WTC11 (cell line): ENCODE data around the gene GRAP2. TPM values are rescaled to one million over a fixed set of nuclear protein-coding genes. Genes with fewer than 3 reads are reported as not detected.

Experiments
- ATAC-seq: fragments of 200-7000 bp; cut with Tn5 transposase; 2 replicates; pipeline ENCODE4 v1.10.0; 2021; ENCODE audit warnings: mild to moderate bottlenecking, moderate library complexity
- CTCF ChIA-PET: fragments of 300-600 bp; sonication (Branson Sonifier 250); formaldehyde crosslinking; loops from one replicate; lab custom pipeline; 2021; ENCODE audit warnings: antibody characterized with exemption; lab: Charles Lee
- POLR2A ChIA-PET: fragments of 350-600 bp; sonication (Branson Sonifier 250); formaldehyde crosslinking; loops from one replicate; lab custom pipeline; 2021; ENCODE audit warnings: antibody characterized with exemption; lab: Charles Lee
- DNase-seq: peaks from one replicate; pipeline ENCODE4 v3.0.0; 2021; ENCODE audit warnings: low spot score
- H3K27ac Mint-ChIP-seq: 2 replicates; pipeline ENCODE4 v1.8.0; 2021; ENCODE audit warnings: mixed read lengths
- H3K27me3 Mint-ChIP-seq: 2 replicates; pipeline ENCODE4 v1.8.0; 2021; ENCODE audit warnings: low read depth, mild to moderate bottlenecking, moderate library complexity, mixed read lengths
- H3K36me3 Mint-ChIP-seq: 2 replicates; pipeline ENCODE4 v1.8.0; 2021; ENCODE audit warnings: mixed read lengths
- H3K4me1 Mint-ChIP-seq: 2 replicates; pipeline ENCODE4 v1.8.0; 2022; ENCODE audit warnings: mixed read lengths
- H3K4me3 Mint-ChIP-seq: 2 replicates; pipeline ENCODE4 v1.8.0; 2021; ENCODE audit warnings: mild to moderate bottlenecking, moderate library complexity, mixed read lengths
- H3K9me3 Mint-ChIP-seq: 2 replicates; pipeline ENCODE4 v1.8.0; 2021; ENCODE audit warnings: mixed read lengths
- ATF1 ChIP-seq: sonication (generic); formaldehyde crosslinking; IDR thresholded peaks from 2 replicates; pipeline ENCODE4 v1.8.1; 2023; ENCODE audit warnings: mild to moderate bottlenecking, moderate library complexity, missing genetic modification reagents
- CREM ChIP-seq: sonication (generic); formaldehyde crosslinking; IDR thresholded peaks from 2 replicates; pipeline ENCODE4 v1.8.1; 2022; ENCODE audit warnings: mild to moderate bottlenecking, missing genetic modification reagents, moderate library complexity
- ESRRA ChIP-seq: sonication (generic); formaldehyde crosslinking; IDR thresholded peaks from 2 replicates; pipeline ENCODE4 v1.8.1; 2022; ENCODE audit warnings: mild to moderate bottlenecking, missing genetic modification reagents, borderline replicate concordance
- ETV6 ChIP-seq: sonication (generic); formaldehyde crosslinking; IDR thresholded peaks from 2 replicates; pipeline ENCODE4 v1.8.1; 2022; ENCODE audit warnings: mild to moderate bottlenecking, missing genetic modification reagents
- GABPB1 ChIP-seq: sonication (generic); formaldehyde crosslinking; IDR thresholded peaks from 2 replicates; pipeline ENCODE4 v1.8.1; 2023; ENCODE audit warnings: mild to moderate bottlenecking, missing genetic modification reagents
- JUN ChIP-seq: sonication (generic); formaldehyde crosslinking; IDR thresholded peaks from 2 replicates; pipeline ENCODE4 v1.8.0; 2023; ENCODE audit warnings: mild to moderate bottlenecking, missing genetic modification reagents
- NR3C1 ChIP-seq: sonication (generic); formaldehyde crosslinking; conservative IDR thresholded peaks from 2 replicates; pipeline ENCODE4 v1.8.1; 2023; ENCODE audit warnings: low read depth, mild to moderate bottlenecking, missing genetic modification reagents
- PREB ChIP-seq: sonication (generic); formaldehyde crosslinking; IDR thresholded peaks from 2 replicates; pipeline ENCODE4 v1.8.1; 2022; ENCODE audit warnings: mild to moderate bottlenecking, missing genetic modification reagents, moderate library complexity, borderline replicate concordance
- TEAD1 ChIP-seq: sonication (generic); formaldehyde crosslinking; IDR thresholded peaks from 2 replicates; pipeline ENCODE4 v1.8.0; 2022; ENCODE audit warnings: mild to moderate bottlenecking, missing genetic modification reagents
- ZBTB21 ChIP-seq: sonication (generic); formaldehyde crosslinking; IDR thresholded peaks from 2 replicates; pipeline ENCODE4 v1.8.1; 2023; ENCODE audit warnings: mild to moderate bottlenecking, missing genetic modification reagents, borderline replicate concordance
- ZNF121 ChIP-seq: sonication (generic); formaldehyde crosslinking; IDR thresholded peaks from 2 replicates; pipeline ENCODE4 v1.8.0; 2023; ENCODE audit warnings: missing genetic modification reagents
- ZNF138 ChIP-seq: sonication (generic); formaldehyde crosslinking; conservative IDR thresholded peaks from 2 replicates; pipeline ENCODE4 v1.8.1; 2022; ENCODE audit warnings: mild to moderate bottlenecking, moderate library complexity, missing genetic modification reagents
- ZNF396 ChIP-seq: fragments of 250-450 bp; sonication (Bioruptor Pico); IDR thresholded peaks from 2 replicates; pipeline ENCODE4 v1.8.0; 2021; ENCODE audit warnings: mild to moderate bottlenecking, moderate library complexity, borderline replicate concordance
- ZNF512 ChIP-seq: sonication (generic); formaldehyde crosslinking; IDR thresholded peaks from 2 replicates; pipeline ENCODE4 v1.8.1; 2022; ENCODE audit warnings: missing genetic modification reagents, borderline replicate concordance
- total RNA-seq: library from RNA; stranded (reverse); gene quantifications from 3 replicates; pipeline ENCODE4 v1.2.3, GENCODE V29; 2021
- TF ChIP-seq, protein P1 (sequence below): fragments of 250-450 bp; sonication (Bioruptor Pico); IDR thresholded peaks from 2 replicates; pipeline ENCODE4 v2.1.2; 2022; ENCODE audit warnings: mild to moderate bottlenecking, moderate library complexity
- TF ChIP-seq, protein P2 (sequence below): sonication (generic); formaldehyde crosslinking; IDR thresholded peaks from 2 replicates; pipeline ENCODE4 v1.8.0; 2022; ENCODE audit warnings: mild to moderate bottlenecking, missing genetic modification reagents
- TF ChIP-seq, protein P3 (sequence below): sonication (generic); formaldehyde crosslinking; IDR thresholded peaks from 2 replicates; pipeline ENCODE4 v1.8.1; 2022; ENCODE audit warnings: low read depth, missing genetic modification reagents, borderline replicate concordance
- TF ChIP-seq, protein P4 (sequence below): fragments of 250-450 bp; sonication (Bioruptor Pico); IDR thresholded peaks from 2 replicates; pipeline ENCODE4 v1.9.0; 2021; ENCODE audit warnings: mild to moderate bottlenecking
- TF ChIP-seq, protein P5 (sequence below): fragments of 250-450 bp; sonication (Bioruptor Pico); conservative IDR thresholded peaks from 2 replicates; pipeline ENCODE4 v1.9.0; 2021; ENCODE audit warnings: mild to moderate bottlenecking

The GRAP2 gene
- total RNA-seq, 1 experiment from 2014 or later = 0.33 TPM

DNA sequence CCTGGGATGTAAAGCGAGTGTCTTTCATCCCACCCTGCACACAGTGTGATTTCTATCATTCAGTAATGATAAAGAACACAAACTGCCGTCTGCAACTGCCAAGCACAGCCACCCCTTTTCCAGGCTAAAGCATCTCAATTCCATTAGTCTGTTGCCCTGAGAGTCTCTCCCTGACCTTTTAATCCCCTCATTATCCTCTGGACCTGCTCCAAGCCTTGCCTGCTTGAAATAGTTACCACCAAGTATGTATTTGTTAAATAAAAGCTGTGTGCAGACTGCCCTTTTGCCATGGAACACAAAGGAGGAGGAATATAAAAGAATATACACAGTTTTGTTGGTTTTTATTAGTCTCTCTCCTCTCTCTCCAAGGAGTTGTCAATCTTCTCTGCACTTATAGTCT is 13.0 kb downstream of the GRAP2 start:
- DNase-seq (no peak), ATAC-seq (no peak)
- TF ChIP-seq CREM (CRISPR knock-in tag) (no peak), PREB (CRISPR knock-in tag) (no peak), ZNF121 (CRISPR knock-in tag) (no peak)
- TF ChIP-seq, protein P1, sequence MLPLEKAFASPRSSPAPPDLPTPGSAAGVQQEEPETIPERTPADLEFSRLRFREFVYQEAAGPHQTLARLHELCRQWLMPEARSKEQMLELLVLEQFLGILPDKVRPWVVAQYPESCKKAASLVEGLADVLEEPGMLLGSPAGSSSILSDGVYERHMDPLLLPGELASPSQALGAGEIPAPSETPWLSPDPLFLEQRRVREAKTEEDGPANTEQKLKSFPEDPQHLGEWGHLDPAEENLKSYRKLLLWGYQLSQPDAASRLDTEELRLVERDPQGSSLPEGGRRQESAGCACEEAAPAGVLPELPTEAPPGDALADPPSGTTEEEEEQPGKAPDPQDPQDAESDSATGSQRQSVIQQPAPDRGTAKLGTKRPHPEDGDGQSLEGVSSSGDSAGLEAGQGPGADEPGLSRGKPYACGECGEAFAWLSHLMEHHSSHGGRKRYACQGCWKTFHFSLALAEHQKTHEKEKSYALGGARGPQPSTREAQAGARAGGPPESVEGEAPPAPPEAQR (CRISPR knock-in tag) = no peak
- TF ChIP-seq, protein P2, sequence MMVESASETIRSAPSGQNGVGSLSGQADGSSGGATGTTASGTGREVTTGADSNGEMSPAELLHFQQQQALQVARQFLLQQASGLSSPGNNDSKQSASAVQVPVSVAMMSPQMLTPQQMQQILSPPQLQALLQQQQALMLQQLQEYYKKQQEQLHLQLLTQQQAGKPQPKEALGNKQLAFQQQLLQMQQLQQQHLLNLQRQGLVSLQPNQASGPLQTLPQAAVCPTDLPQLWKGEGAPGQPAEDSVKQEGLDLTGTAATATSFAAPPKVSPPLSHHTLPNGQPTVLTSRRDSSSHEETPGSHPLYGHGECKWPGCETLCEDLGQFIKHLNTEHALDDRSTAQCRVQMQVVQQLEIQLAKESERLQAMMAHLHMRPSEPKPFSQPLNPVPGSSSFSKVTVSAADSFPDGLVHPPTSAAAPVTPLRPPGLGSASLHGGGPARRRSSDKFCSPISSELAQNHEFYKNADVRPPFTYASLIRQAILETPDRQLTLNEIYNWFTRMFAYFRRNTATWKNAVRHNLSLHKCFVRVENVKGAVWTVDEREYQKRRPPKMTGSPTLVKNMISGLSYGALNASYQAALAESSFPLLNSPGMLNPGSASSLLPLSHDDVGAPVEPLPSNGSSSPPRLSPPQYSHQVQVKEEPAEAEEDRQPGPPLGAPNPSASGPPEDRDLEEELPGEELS (CRISPR knock-in tag) = no peak
- TF ChIP-seq, protein P3, sequence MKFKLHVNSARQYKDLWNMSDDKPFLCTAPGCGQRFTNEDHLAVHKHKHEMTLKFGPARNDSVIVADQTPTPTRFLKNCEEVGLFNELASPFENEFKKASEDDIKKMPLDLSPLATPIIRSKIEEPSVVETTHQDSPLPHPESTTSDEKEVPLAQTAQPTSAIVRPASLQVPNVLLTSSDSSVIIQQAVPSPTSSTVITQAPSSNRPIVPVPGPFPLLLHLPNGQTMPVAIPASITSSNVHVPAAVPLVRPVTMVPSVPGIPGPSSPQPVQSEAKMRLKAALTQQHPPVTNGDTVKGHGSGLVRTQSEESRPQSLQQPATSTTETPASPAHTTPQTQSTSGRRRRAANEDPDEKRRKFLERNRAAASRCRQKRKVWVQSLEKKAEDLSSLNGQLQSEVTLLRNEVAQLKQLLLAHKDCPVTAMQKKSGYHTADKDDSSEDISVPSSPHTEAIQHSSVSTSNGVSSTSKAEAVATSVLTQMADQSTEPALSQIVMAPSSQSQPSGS (CRISPR knock-in tag) = no peak
- TF ChIP-seq, protein P4, sequence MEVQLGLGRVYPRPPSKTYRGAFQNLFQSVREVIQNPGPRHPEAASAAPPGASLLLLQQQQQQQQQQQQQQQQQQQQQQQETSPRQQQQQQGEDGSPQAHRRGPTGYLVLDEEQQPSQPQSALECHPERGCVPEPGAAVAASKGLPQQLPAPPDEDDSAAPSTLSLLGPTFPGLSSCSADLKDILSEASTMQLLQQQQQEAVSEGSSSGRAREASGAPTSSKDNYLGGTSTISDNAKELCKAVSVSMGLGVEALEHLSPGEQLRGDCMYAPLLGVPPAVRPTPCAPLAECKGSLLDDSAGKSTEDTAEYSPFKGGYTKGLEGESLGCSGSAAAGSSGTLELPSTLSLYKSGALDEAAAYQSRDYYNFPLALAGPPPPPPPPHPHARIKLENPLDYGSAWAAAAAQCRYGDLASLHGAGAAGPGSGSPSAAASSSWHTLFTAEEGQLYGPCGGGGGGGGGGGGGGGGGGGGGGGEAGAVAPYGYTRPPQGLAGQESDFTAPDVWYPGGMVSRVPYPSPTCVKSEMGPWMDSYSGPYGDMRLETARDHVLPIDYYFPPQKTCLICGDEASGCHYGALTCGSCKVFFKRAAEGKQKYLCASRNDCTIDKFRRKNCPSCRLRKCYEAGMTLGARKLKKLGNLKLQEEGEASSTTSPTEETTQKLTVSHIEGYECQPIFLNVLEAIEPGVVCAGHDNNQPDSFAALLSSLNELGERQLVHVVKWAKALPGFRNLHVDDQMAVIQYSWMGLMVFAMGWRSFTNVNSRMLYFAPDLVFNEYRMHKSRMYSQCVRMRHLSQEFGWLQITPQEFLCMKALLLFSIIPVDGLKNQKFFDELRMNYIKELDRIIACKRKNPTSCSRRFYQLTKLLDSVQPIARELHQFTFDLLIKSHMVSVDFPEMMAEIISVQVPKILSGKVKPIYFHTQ (CRISPR knock-in tag) = no peak
- Mint-ChIP-seq H3K27me3 (no peaks in the 10 kb centered on the region; the same call in 1 of the 2 replicates), H3K4me3 (no peak overlapping the region), H3K36me3 (no peaks in the 10 kb centered on the region), H3K27ac (no peak overlapping the region), H3K9me3 (no peaks in the 10 kb centered on the region), H3K4me1 (peaks cover 14% of the 10 kb centered on the region)
- ChIA-PET CTCF (interaction anchor here (1.5 kb wide), 1 partner anchor 379 kb away, joined by 3 read pairs; no protein-coding TSS in a partner anchor), POLR2A (no interaction called here)

- H3K36me3 Mint-ChIP-seq = no peaks in the 10 kb centered on the region
- no peak overlapping the region for H3K4me3 Mint-ChIP-seq
- ChIA-PET POLR2A (no interaction called here), CTCF (no interaction called here)
- H3K4me1 Mint-ChIP-seq = peaks cover 14% of the 10 kb centered on the region
- no peak for ATAC-seq
- no peak for DNase-seq
- H3K27me3 Mint-ChIP-seq = no peaks in the 10 kb centered on the region; the same call in 1 of the 2 replicates
- TF ChIP-seq GABPB1 (CRISPR knock-in tag) (no peak), ETV6 (CRISPR knock-in tag) (no peak), ZBTB21 (CRISPR knock-in tag) (no peak)
- H3K9me3 Mint-ChIP-seq = no peaks in the 10 kb centered on the region
- no peak overlapping the region for H3K27ac Mint-ChIP-seq
These were observed 13.7 kb downstream of the GRAP2 start for GRCh38 chr22:39914584-39914983.

DNA sequence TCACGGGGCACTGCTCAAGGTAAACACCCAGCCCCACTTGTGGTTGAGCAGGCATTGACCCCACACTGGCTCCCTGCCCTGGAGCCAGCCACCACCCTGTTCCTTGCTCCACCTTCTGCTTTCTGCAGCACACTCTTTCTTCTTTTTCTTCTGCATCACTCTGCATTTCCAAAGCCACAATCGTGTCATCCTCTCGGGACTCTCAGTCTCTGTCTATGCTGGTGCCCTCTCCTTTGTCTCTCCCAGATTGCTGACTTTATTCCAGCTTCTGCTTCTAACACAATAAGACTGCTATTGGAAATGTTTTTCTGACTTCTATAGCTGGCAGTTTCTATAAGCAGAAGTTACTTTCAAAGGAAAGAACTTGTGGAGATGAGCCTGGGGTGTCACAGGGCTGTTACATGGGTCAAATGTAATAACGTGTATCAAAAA is 14.4 kb downstream of the GRAP2 start:
- Mint-ChIP-seq H3K27ac (no peak overlapping the region), H3K36me3 (no peaks in the 10 kb centered on the region), H3K9me3 (no peaks in the 10 kb centered on the region), H3K4me1 (peaks cover 14% of the 10 kb centered on the region), H3K4me3 (no peak overlapping the region), H3K27me3 (no peaks in the 10 kb centered on the region; the same call in 1 of the 2 replicates)
- no peak; the same call in 1 of the 2 replicates for ATAC-seq
- no peak for DNase-seq
- ChIA-PET CTCF (interaction anchor here (0.8 to 1.8 kb wide), 6 partner anchors 11 to 279 kb away, joined by 3 to 9 read pairs (median 6); no protein-coding TSS in a partner anchor), POLR2A (no interaction called here)
- TF ChIP-seq ZNF396 (CRISPR knock-in tag) = no peak
- TF ChIP-seq, protein P5, sequence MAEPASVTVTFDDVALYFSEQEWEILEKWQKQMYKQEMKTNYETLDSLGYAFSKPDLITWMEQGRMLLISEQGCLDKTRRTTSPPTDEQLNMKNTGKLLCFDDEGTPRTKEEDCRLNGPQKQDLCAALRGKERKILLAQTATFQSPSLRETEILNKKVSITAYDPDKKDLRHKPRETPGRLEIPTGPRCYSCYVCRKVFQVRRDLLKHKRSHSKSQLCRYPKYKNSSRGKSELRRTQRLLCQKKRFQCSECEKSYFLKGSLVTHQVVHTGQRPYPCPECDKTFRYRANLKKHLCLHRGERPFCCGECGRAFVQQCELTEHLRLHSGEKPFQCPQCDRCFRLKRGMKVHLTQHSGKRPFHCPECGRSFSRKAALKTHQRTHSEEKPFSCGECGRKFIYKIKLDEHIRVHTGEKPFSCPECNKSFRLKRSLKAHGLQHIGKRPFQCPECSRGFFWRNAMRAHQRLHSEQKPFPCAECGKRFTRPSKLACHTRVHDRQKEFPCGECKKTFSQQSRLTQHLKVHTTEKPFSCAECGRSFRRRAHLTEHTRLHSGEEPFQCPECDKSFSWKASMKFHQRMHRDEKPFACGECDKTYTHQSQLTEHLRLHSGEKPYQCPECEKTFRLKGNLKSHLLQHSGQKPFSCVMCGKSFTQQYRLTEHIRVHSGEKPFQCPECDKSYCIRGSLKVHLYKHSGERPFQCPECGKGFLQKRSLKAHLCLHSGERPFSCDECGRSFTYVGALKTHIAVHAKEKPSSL = no peak
- no peak for TF ChIP-seq ZNF138
- TF ChIP-seq ESRRA (CRISPR knock-in tag) = no peak
- TF ChIP-seq NR3C1 (CRISPR knock-in tag) = no peak
- no peak for TF ChIP-seq JUN (CRISPR knock-in tag)
- TF ChIP-seq ATF1 (CRISPR knock-in tag) = no peak
- TF ChIP-seq ZNF512 (CRISPR knock-in tag) = no peak
- TF ChIP-seq TEAD1 (CRISPR knock-in tag) = no peak
